OCI-LY1 (cell line): ENCODE measurements around the gene LRP6.
"Not testable (repeated sequence)": the region's sequence is repeated elsewhere in the genome, so short reads cannot be mapped to it uniquely, and the experiment has no call there.

Source experiments
- H2AFZ ChIP-seq: fragments of 200-600 bp; sonication (generic), shearing (Covaris generic); 2 replicates; pipeline ENCODE4 v1.6.0; 2014; ENCODE audit warnings: antibody characterized with exemption, mild to moderate bottlenecking, low read length
- H3F3A ChIP-seq: fragments of 200-600 bp; sonication (generic), shearing (Covaris generic); 2 replicates; pipeline ENCODE4 v1.6.0; 2014; ENCODE audit warnings: mild to moderate bottlenecking, antibody characterized with exemption, low read length, moderate library complexity; ENCODE audit not compliant: insufficient read depth
- H3K27ac ChIP-seq: fragments of 200-600 bp; sonication (generic); 2 replicates; pipeline ENCODE4 v1.5.1; 2014; ENCODE audit warnings: low read length, mixed run types, mild to moderate bottlenecking, low read depth; ENCODE audit not compliant: poor library complexity, severe bottlenecking
- H3K27me3 ChIP-seq: fragments of 200-600 bp; sonication (generic); 2 replicates; pipeline ENCODE4 v1.6.0; 2014; ENCODE audit warnings: antibody characterized with exemption, mild to moderate bottlenecking, low read length, moderate library complexity; ENCODE audit not compliant: insufficient read depth
- H3K36me3 ChIP-seq: fragments of 200-600 bp; sonication (generic); 2 replicates; pipeline ENCODE4 v1.6.1; 2014; ENCODE audit warnings: mild to moderate bottlenecking, antibody characterized with exemption, low read length, moderate library complexity, mixed read lengths; ENCODE audit not compliant: insufficient read depth
- H3K4me1 ChIP-seq: fragments of 200-600 bp; sonication (generic); 2 replicates; pipeline ENCODE4 v1.5.1; 2014; ENCODE audit warnings: mild to moderate bottlenecking, low read length, moderate library complexity; ENCODE audit not compliant: insufficient read depth, severe bottlenecking
- H3K4me2 ChIP-seq: fragments of 200-600 bp; sonication (generic), shearing (Covaris generic); 2 replicates; pipeline ENCODE4 v1.6.1; 2014; ENCODE audit warnings: low read length
- H3K4me3 ChIP-seq: fragments of 200-600 bp; sonication (generic); 2 replicates; pipeline ENCODE4 v1.5.1; 2014; ENCODE audit warnings: low read length, low read depth, mild to moderate bottlenecking, mixed read lengths; ENCODE audit not compliant: poor library complexity, severe bottlenecking
- H3K79me2 ChIP-seq: fragments of 200-600 bp; shearing (Covaris generic); 2 replicates; pipeline ENCODE4 v1.6.1; 2016; ENCODE audit warnings: mixed run types, low read length, mixed read lengths; ENCODE audit not compliant: insufficient read depth
- H3K9ac ChIP-seq: fragments of 200-600 bp; sonication (generic), shearing (Covaris generic); 2 replicates; pipeline ENCODE4 v1.6.1; 2014; ENCODE audit warnings: mild to moderate bottlenecking, low read length, mixed read lengths
- H3K9me2 ChIP-seq: fragments of 200-600 bp; sonication (generic), shearing (Covaris generic); 2 replicates; pipeline ENCODE4 v1.6.1; 2014; ENCODE audit warnings: low read depth, mild to moderate bottlenecking, low read length, mixed read lengths
- H3K9me3 ChIP-seq: fragments of 200-600 bp; shearing (Covaris generic); 2 replicates; pipeline ENCODE4 v1.6.1; 2014; ENCODE audit warnings: low read length, mixed read lengths
- H4K20me1 ChIP-seq: fragments of 200-600 bp; sonication (generic), shearing (Covaris generic); 2 replicates; pipeline ENCODE4 v1.6.0; 2016; ENCODE audit warnings: mild to moderate bottlenecking, low read length; ENCODE audit not compliant: insufficient read depth
- CTCF ChIP-seq: fragments of 200-600 bp; sonication (generic), shearing (Covaris generic); IDR thresholded peaks from 2 replicates; pipeline ENCODE4 v1.5.1; 2017; ENCODE audit warnings: mild to moderate bottlenecking, antibody characterized with exemption, low read length, moderate library complexity, mixed read lengths
- EZH2 ChIP-seq: fragments of 200-600 bp; sonication (generic), shearing (Covaris generic); IDR thresholded peaks from 2 replicates; pipeline ENCODE4 v1.8.0; 2017; ENCODE audit warnings: borderline replicate concordance, mixed run types, mild to moderate bottlenecking, antibody characterized with exemption, low read length, moderate library complexity, mixed read lengths

The LRP6 gene

GRCh38 chr12:12263909-12264308, 2.9 kb downstream of the LRP6 start:
- H3K27ac ChIP-seq, result no peak overlapping the region
- H3K4me3 ChIP-seq, result no peak overlapping the region
- no peaks in the 10 kb centered on the region for H3K79me2 ChIP-seq
- no peaks in the 10 kb centered on the region for H3F3A ChIP-seq
- TF ChIP-seq EZH2 (no peak), CTCF (no peak)
- H3K9me3 ChIP-seq, result no peaks in the 10 kb centered on the region
- H3K4me2 ChIP-seq, result no peak overlapping the region
- H3K9me2 ChIP-seq, result no peaks in the 10 kb centered on the region
- no peaks in the 10 kb centered on the region for H4K20me1 ChIP-seq
- H2AFZ ChIP-seq, result no peak overlapping the region
- no peaks in the 10 kb centered on the region for H3K36me3 ChIP-seq
- H3K27me3 ChIP-seq, result no peaks in the 10 kb centered on the region
- H3K4me1 ChIP-seq, result peaks cover 18% of the 10 kb centered on the region
- H3K9ac ChIP-seq, result no peak overlapping the region

- H3K4me1 ChIP-seq, H3K79me2 ChIP-seq, H3K4me3 ChIP-seq, H2AFZ ChIP-seq, H3K27me3 ChIP-seq, H3K9ac ChIP-seq, H3K9me2 ChIP-seq, H3F3A ChIP-seq, H3K9me3 ChIP-seq, H3K36me3 ChIP-seq, H3K27ac ChIP-seq, H4K20me1 ChIP-seq, H3K4me2 ChIP-seq: not testable (repeated sequence)
Observed at GRCh38 chr12:12256291-12256757, 10.5 kb downstream of the LRP6 start.

GRCh38 chr12:12254553-12254952, 12.3 kb downstream of the LRP6 start:
- no peak overlapping the region for H3K27ac ChIP-seq
- no peak overlapping the region for H3K9ac ChIP-seq
- no peak overlapping the region for H2AFZ ChIP-seq
- no peaks in the 10 kb centered on the region for H3F3A ChIP-seq
- H3K36me3 ChIP-seq, result no peaks in the 10 kb centered on the region
- no peak overlapping the region for H3K4me2 ChIP-seq
- no peaks in the 10 kb centered on the region for H4K20me1 ChIP-seq
- H3K9me3 ChIP-seq, result no peaks in the 10 kb centered on the region
- TF ChIP-seq CTCF (no peak), EZH2 (no peak)
- no peaks in the 10 kb centered on the region for H3K27me3 ChIP-seq
- H3K4me3 ChIP-seq, result no peak overlapping the region
- no peaks in the 10 kb centered on the region for H3K4me1 ChIP-seq
- no peaks in the 10 kb centered on the region for H3K79me2 ChIP-seq
- H3K9me2 ChIP-seq, result no peaks in the 10 kb centered on the region

- Histone ChIP-seq H3K9me3 (no peaks in the 10 kb centered on the region), H3K36me3 (no peaks in the 10 kb centered on the region), H3K4me1 (no peaks in the 10 kb centered on the region), H3F3A (no peaks in the 10 kb centered on the region), H3K9me2 (no peaks in the 10 kb centered on the region), H3K27me3 (no peaks in the 10 kb centered on the region), H3K79me2 (no peaks in the 10 kb centered on the region), H4K20me1 (no peaks in the 10 kb centered on the region), H2AFZ (no peak overlapping the region), H3K4me3 (no peak overlapping the region), H3K9ac (no peak overlapping the region), H3K27ac (no peak overlapping the region), H3K4me2 (no peak overlapping the region)
- TF ChIP-seq CTCF (no peak), EZH2 (no peak)
Observed at GRCh38 chr12:12249216-12250050, 17.4 kb downstream of the LRP6 start.
